Neural cell (in vitro differentiated cells): ENCODE measurements around the gene TFDP1. TPM values are rescaled to one million over a fixed set of nuclear protein-coding genes. Genes with fewer than 3 reads are reported as not detected.

Experiments used
- H2AFZ ChIP-seq: fragments of 200-600, 300-800 bp; sonication (generic), shearing (Covaris generic); 2 replicates; pipeline ENCODE4 v1.6.0; 2014; ENCODE audit warnings: low read depth, mild to moderate bottlenecking, antibody characterized with exemption, low read length, moderate library complexity
- H3F3A ChIP-seq: fragments of 200-600 bp; shearing (Covaris generic); 2 replicates; pipeline ENCODE4 v1.6.1; 2016; ENCODE audit warnings: mild to moderate bottlenecking, moderate library complexity, mixed read lengths, antibody characterized with exemption, low read length; ENCODE audit not compliant: insufficient read depth, poor library complexity, severe bottlenecking
- H3K27ac ChIP-seq: fragments of 200-600, 300-800 bp; sonication (generic), shearing (Covaris generic); 2 replicates; pipeline ENCODE4 v1.5.1; 2014; ENCODE audit warnings: mild to moderate bottlenecking, low read length, moderate library complexity
- H3K27me3 ChIP-seq: fragments of 300-800, 200-600 bp; sonication (generic), shearing (Covaris generic); 2 replicates; pipeline ENCODE4 v1.6.0; 2014; ENCODE audit warnings: mild to moderate bottlenecking, low read depth, low read length, moderate library complexity; ENCODE audit not compliant: insufficient read depth
- H3K36me3 ChIP-seq: fragments of 300-800, 200-600 bp; sonication (generic), shearing (Covaris generic); 2 replicates; pipeline ENCODE4 v1.5.1; 2014; ENCODE audit warnings: mild to moderate bottlenecking, antibody characterized with exemption, low read length, moderate library complexity; ENCODE audit not compliant: insufficient read depth
- H3K4me2 ChIP-seq: fragments of 300-800, 200-600 bp; sonication (generic), shearing (Covaris generic); 2 replicates; pipeline ENCODE4 v1.6.0; 2014; ENCODE audit warnings: mild to moderate bottlenecking, low read length
- H3K4me3 ChIP-seq: fragments of 300-800, 200-600 bp; sonication (generic), shearing (Covaris generic); 2 replicates; pipeline ENCODE4 v1.5.1; 2014; ENCODE audit warnings: mild to moderate bottlenecking, low read length, moderate library complexity
- H3K79me2 ChIP-seq: fragments of 200-600 bp; shearing (Covaris generic); replicated peaks from 2 replicates; pipeline ENCODE4 v1.6.0; 2014; ENCODE audit warnings: mild to moderate bottlenecking, low read length, moderate library complexity; ENCODE audit not compliant: insufficient read depth
- H3K9ac ChIP-seq: fragments of 300-800, 200-600 bp; sonication (generic), shearing (Covaris generic); 2 replicates; pipeline ENCODE4 v1.6.1; 2016; ENCODE audit warnings: mild to moderate bottlenecking, low read length, mixed read lengths
- H3K9me2 ChIP-seq: fragments of 200-600 bp; shearing (Covaris generic); 2 replicates; pipeline ENCODE4 v1.6.1; 2016; ENCODE audit warnings: mild to moderate bottlenecking, low read length, mixed read lengths; ENCODE audit not compliant: insufficient read depth
- H3K9me3 ChIP-seq: fragments of 200-600, 300-800 bp; sonication (generic), shearing (Covaris generic); 2 replicates; pipeline ENCODE4 v1.6.1; 2016; ENCODE audit warnings: mild to moderate bottlenecking, mixed run types, low read length, moderate library complexity, mixed read lengths
- H4K20me1 ChIP-seq: fragments of 200-600 bp; shearing (Covaris generic); 2 replicates; pipeline ENCODE4 v1.6.1; 2016; ENCODE audit warnings: mild to moderate bottlenecking, mixed run types; ENCODE audit not compliant: insufficient read depth
- CTCF ChIP-seq: fragments of 450-650 bp; IDR thresholded peaks from 2 replicates; pipeline ENCODE4 v1.5.1; 2014; ENCODE audit warnings: antibody characterized with exemption, mild to moderate bottlenecking, moderate library complexity; ENCODE audit not compliant: poor library complexity, severe bottlenecking
- EP300 ChIP-seq: fragments of 450-650 bp; conservative IDR thresholded peaks from 2 replicates; pipeline ENCODE4 v1.6.1; 2014; ENCODE audit warnings: antibody characterized with exemption, mild to moderate bottlenecking, moderate library complexity; ENCODE audit not compliant: poor library complexity, severe bottlenecking
- EZH2 ChIP-seq: fragments of 200-600, 300-800 bp; shearing (Covaris generic), sonication (generic); IDR thresholded peaks from 2 replicates; pipeline ENCODE4 v1.6.1; 2014; ENCODE audit warnings: antibody characterized with exemption, low read length, borderline replicate concordance, mild to moderate bottlenecking; ENCODE audit not compliant: insufficient read depth, poor library complexity, severe bottlenecking
- MXI1 ChIP-seq: fragments of 450-650 bp; conservative IDR thresholded peaks from 2 replicates; pipeline ENCODE4 v1.6.1; 2014; ENCODE audit warnings: antibody characterized with exemption, mild to moderate bottlenecking; ENCODE audit not compliant: poor library complexity, severe bottlenecking
- POLR2AphosphoS5 ChIP-seq: IDR thresholded peaks from 2 replicates; pipeline ENCODE4 v1.6.1; 2012
- RAD21 ChIP-seq: fragments of 450-650 bp; conservative IDR thresholded peaks from 2 replicates; pipeline ENCODE4 v1.6.1; 2014; ENCODE audit warnings: antibody characterized with exemption, mild to moderate bottlenecking, moderate library complexity
- SMC3 ChIP-seq: fragments of 450-650 bp; conservative IDR thresholded peaks from 2 replicates; pipeline ENCODE4 v1.6.1; 2014; ENCODE audit warnings: antibody characterized with exemption, mild to moderate bottlenecking, moderate library complexity; ENCODE audit not compliant: poor library complexity
- polyA plus RNA-seq: library from polyadenylated mRNA; depleted of rRNA; stranded (reverse); fragments of >200 nt; gene quantifications from 2 replicates; pipeline ENCODE4 v1.2.3, GENCODE V29; 2014
- TF ChIP-seq, protein P1 (sequence below): IDR thresholded peaks from 2 replicates; pipeline ENCODE4 v1.6.1; 2012; ENCODE audit warnings: borderline replicate concordance

The TFDP1 gene
- polyA plus RNA-seq, 1 donor from 2014 or later, result 81.2 TPM

GRCh38 chr13:113659337-113659736, 74.8 kb downstream of the TFDP1 start:
- no peak for TF ChIP-seq EZH2
- TF ChIP-seq CTCF, result no peak
- Histone ChIP-seq H3K9me2 (no peaks in the 10 kb centered on the region), H3K27ac (no peak overlapping the region), H3K4me2 (no peak overlapping the region), H3K4me3 (no peak overlapping the region), H3K79me2 (no peaks in the 10 kb centered on the region), H3K9me3 (no peaks in the 10 kb centered on the region), H3K36me3 (no peaks in the 10 kb centered on the region), H2AFZ (no peak overlapping the region), H4K20me1 (no peaks in the 10 kb centered on the region), H3K9ac (no peak overlapping the region), H3F3A (no peaks in the 10 kb centered on the region), H3K27me3 (no peaks in the 10 kb centered on the region)

GRCh38 chr13:113660066-113660465, 75.5 kb downstream of the TFDP1 start:
- no peaks in the 10 kb centered on the region for H3K79me2 ChIP-seq
- H4K20me1 ChIP-seq, result no peaks in the 10 kb centered on the region
- TF ChIP-seq POLR2AphosphoS5, result no peak
- no peak for TF ChIP-seq RAD21
- TF ChIP-seq SMC3, result no peak
- TF ChIP-seq, protein P1, sequence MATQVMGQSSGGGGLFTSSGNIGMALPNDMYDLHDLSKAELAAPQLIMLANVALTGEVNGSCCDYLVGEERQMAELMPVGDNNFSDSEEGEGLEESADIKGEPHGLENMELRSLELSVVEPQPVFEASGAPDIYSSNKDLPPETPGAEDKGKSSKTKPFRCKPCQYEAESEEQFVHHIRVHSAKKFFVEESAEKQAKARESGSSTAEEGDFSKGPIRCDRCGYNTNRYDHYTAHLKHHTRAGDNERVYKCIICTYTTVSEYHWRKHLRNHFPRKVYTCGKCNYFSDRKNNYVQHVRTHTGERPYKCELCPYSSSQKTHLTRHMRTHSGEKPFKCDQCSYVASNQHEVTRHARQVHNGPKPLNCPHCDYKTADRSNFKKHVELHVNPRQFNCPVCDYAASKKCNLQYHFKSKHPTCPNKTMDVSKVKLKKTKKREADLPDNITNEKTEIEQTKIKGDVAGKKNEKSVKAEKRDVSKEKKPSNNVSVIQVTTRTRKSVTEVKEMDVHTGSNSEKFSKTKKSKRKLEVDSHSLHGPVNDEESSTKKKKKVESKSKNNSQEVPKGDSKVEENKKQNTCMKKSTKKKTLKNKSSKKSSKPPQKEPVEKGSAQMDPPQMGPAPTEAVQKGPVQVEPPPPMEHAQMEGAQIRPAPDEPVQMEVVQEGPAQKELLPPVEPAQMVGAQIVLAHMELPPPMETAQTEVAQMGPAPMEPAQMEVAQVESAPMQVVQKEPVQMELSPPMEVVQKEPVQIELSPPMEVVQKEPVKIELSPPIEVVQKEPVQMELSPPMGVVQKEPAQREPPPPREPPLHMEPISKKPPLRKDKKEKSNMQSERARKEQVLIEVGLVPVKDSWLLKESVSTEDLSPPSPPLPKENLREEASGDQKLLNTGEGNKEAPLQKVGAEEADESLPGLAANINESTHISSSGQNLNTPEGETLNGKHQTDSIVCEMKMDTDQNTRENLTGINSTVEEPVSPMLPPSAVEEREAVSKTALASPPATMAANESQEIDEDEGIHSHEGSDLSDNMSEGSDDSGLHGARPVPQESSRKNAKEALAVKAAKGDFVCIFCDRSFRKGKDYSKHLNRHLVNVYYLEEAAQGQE, result no peak
- TF ChIP-seq EP300, result no peak
- no peak for TF ChIP-seq EZH2
- TF ChIP-seq MXI1, result no peak
- TF ChIP-seq CTCF, result no peak
- H3K27ac ChIP-seq, result no peak overlapping the region
- no peaks in the 10 kb centered on the region for H3F3A ChIP-seq
- no peaks in the 10 kb centered on the region for H3K9me2 ChIP-seq
- no peaks in the 10 kb centered on the region for H3K27me3 ChIP-seq
- no peaks in the 10 kb centered on the region for H3K36me3 ChIP-seq
- no peaks in the 10 kb centered on the region for H3K9me3 ChIP-seq
- no peak overlapping the region for H3K4me2 ChIP-seq
- H2AFZ ChIP-seq, result no peak overlapping the region
- H3K4me3 ChIP-seq, result no peak overlapping the region
- H3K9ac ChIP-seq, result no peak overlapping the region
